KMS-11 (cell line): ENCODE data around the gene CXCL10.

Experiments used
- H2AFZ ChIP-seq: fragments of 200-600 bp; sonication (generic); 2 replicates; pipeline ENCODE4 v1.6.1; 2016; ENCODE audit warnings: antibody characterized with exemption, mixed run types, low read depth
- H3K27ac ChIP-seq: fragments of 200-600 bp; sonication (generic); 2 replicates; pipeline ENCODE4 v1.6.1; 2016; ENCODE audit warnings: mild to moderate bottlenecking, mixed run types
- H3K27me3 ChIP-seq: fragments of 200-600 bp; sonication (generic); 2 replicates; pipeline ENCODE4 v1.6.1; 2017; ENCODE audit warnings: mild to moderate bottlenecking, low read depth, mixed run types, moderate library complexity; ENCODE audit not compliant: insufficient read depth
- H3K36me3 ChIP-seq: fragments of 200-600 bp; sonication (generic); 2 replicates; pipeline ENCODE4 v1.6.1; 2017; ENCODE audit warnings: mild to moderate bottlenecking, mixed run types; ENCODE audit not compliant: insufficient read depth
- H3K4me1 ChIP-seq: fragments of 200-600 bp; sonication (generic); 2 replicates; pipeline ENCODE4 v1.6.1; 2016; ENCODE audit warnings: mild to moderate bottlenecking, low read depth, mixed run types; ENCODE audit not compliant: poor library complexity, severe bottlenecking
- H3K4me2 ChIP-seq: fragments of 200-600 bp; sonication (generic); 2 replicates; pipeline ENCODE4 v1.7.0; 2016; ENCODE audit warnings: mild to moderate bottlenecking, mixed run types
- H3K4me3 ChIP-seq: fragments of 200-600 bp; sonication (generic); IDR thresholded peaks from 2 replicates; pipeline ENCODE4 v1.6.1; 2017; ENCODE audit warnings: low read depth, low read length, mixed read lengths; ENCODE audit not compliant: insufficient read depth
- H3K79me2 ChIP-seq: fragments of 200-600 bp; sonication (generic); 2 replicates; pipeline ENCODE4 v1.6.1; 2016; ENCODE audit warnings: low read depth, mixed run types; ENCODE audit not compliant: insufficient read depth
- H3K9ac ChIP-seq: fragments of 200-600 bp; sonication (generic); 2 replicates; pipeline ENCODE4 v1.6.1; 2016; ENCODE audit warnings: mild to moderate bottlenecking, mixed run types
- H4K20me1 ChIP-seq: fragments of 200-600 bp; sonication (generic); 2 replicates; pipeline ENCODE4 v1.6.1; 2016; ENCODE audit warnings: mild to moderate bottlenecking, mixed run types; ENCODE audit not compliant: insufficient read depth
- TF ChIP-seq, protein P1 (sequence below): fragments of 200-600 bp; sonication (generic); conservative IDR thresholded peaks from 2 replicates; pipeline ENCODE4 v1.6.1; 2017; ENCODE audit warnings: low read depth, mild to moderate bottlenecking, antibody characterized with exemption, low read length, moderate library complexity, mixed read lengths

CXCL10 gene

DNA sequence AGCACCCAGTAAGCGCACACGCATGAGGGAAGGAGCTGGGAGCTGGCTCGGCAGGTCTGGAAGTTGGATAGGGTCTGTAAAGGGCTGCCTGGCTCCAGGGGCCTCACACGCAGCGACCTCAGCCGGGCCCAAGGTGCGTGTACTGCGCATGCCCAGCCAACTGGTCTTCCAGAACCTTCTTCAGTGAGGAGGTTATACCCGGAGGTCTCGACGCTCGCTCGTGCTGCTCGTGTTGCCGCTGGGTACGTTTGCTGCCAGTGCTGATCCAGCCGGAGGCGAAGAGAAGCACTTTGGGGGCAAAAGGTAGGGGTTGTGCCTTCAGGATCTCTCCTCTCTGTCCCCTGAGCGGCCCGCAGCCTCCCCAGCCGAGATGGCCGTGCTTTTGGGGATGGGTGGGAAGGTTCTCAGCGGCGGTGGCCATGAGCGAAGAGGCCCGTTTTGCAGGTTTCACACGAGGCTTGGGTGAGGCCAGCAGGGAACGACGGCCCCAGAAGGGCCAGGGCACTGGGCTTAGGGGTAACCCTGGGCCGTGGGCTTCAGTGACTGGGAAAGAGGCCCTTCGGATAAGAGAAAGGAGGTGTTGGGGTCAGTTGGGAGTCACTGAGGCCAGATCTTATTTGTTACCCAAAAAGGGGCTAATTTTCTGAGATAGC, 12.2 kb downstream of the CXCL10 start:
- no peak overlapping the region for H3K9ac ChIP-seq
- no peak overlapping the region for H3K4me2 ChIP-seq
- H4K20me1 ChIP-seq: no peaks in the 10 kb centered on the region
- H2AFZ ChIP-seq: no peak overlapping the region
- no peaks in the 10 kb centered on the region for H3K79me2 ChIP-seq
- H3K4me1 ChIP-seq: peaks cover 64% of the 10 kb centered on the region
- no peaks in the 10 kb centered on the region for H3K27me3 ChIP-seq
- TF ChIP-seq, protein P1, sequence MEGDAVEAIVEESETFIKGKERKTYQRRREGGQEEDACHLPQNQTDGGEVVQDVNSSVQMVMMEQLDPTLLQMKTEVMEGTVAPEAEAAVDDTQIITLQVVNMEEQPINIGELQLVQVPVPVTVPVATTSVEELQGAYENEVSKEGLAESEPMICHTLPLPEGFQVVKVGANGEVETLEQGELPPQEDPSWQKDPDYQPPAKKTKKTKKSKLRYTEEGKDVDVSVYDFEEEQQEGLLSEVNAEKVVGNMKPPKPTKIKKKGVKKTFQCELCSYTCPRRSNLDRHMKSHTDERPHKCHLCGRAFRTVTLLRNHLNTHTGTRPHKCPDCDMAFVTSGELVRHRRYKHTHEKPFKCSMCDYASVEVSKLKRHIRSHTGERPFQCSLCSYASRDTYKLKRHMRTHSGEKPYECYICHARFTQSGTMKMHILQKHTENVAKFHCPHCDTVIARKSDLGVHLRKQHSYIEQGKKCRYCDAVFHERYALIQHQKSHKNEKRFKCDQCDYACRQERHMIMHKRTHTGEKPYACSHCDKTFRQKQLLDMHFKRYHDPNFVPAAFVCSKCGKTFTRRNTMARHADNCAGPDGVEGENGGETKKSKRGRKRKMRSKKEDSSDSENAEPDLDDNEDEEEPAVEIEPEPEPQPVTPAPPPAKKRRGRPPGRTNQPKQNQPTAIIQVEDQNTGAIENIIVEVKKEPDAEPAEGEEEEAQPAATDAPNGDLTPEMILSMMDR: no peak
- no peaks in the 10 kb centered on the region for H3K36me3 ChIP-seq
- H3K4me3 ChIP-seq: no peak overlapping the region
- no peak overlapping the region for H3K27ac ChIP-seq

DNA sequence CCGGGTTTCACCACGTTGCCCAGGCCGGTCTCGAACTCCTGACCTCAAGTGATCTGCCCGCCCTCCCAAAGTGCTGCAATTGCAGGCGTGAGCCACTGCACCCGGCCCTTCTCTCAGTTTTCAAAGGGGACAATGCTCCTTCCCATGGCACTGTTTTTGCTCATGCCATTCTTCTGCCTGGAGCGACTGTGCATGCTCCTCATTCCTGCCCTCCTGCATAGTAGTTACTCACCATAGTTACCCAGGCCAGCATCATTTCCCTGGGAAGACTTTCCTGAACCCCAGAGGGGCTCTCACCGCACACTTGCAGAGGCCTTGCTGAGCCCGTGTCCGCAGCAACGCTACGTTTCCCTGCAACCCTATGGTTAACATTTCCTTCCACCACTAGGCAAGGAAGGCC, 12.7 kb downstream of the CXCL10 start:
- no peak overlapping the region for H2AFZ ChIP-seq

DNA sequence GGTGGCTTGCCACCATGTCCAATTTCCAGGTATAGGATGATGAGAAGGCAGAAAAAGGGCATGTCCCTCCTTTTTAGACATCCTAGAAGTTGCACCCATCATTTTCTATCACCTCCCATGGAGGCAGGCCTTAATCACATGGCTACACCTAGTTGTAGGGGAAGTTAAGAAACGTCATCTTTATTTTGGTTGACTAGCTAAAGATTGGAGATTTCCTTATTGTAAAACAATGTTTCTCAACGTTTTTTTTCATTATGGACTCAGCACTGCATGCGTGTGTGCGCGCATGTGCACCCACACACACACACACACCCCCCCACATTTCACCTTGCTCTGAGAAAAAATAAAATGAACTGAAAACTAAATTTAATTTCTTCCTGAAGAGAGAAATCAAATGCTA, 14.0 kb downstream of the CXCL10 start:
- H3K4me1 ChIP-seq: peaks cover 46% of the 10 kb centered on the region
- H2AFZ ChIP-seq: no peak overlapping the region
- no peaks in the 10 kb centered on the region for H3K36me3 ChIP-seq
- no peaks in the 10 kb centered on the region for H3K79me2 ChIP-seq
- no peak overlapping the region for H3K9ac ChIP-seq
- no peak overlapping the region for H3K4me3 ChIP-seq
- H3K4me2 ChIP-seq: no peak overlapping the region
- no peak overlapping the region for H3K27ac ChIP-seq
- TF ChIP-seq, protein P1: no peak
- no peaks in the 10 kb centered on the region for H3K27me3 ChIP-seq
- no peaks in the 10 kb centered on the region for H4K20me1 ChIP-seq

More for the DNA sequence above, 12.7 kb downstream of the CXCL10 start:
- no peaks in the 10 kb centered on the region for H3K36me3 ChIP-seq
- H3K27me3 ChIP-seq: no peaks in the 10 kb centered on the region
- H3K27ac ChIP-seq: no peak overlapping the region
- H3K79me2 ChIP-seq: no peaks in the 10 kb centered on the region
- H4K20me1 ChIP-seq: no peaks in the 10 kb centered on the region
- H3K4me2 ChIP-seq: no peak overlapping the region
- no peak overlapping the region for H3K4me3 ChIP-seq
- TF ChIP-seq, protein P1: no peak
- peaks cover 59% of the 10 kb centered on the region for H3K4me1 ChIP-seq
- H3K9ac ChIP-seq: no peak overlapping the region

DNA sequence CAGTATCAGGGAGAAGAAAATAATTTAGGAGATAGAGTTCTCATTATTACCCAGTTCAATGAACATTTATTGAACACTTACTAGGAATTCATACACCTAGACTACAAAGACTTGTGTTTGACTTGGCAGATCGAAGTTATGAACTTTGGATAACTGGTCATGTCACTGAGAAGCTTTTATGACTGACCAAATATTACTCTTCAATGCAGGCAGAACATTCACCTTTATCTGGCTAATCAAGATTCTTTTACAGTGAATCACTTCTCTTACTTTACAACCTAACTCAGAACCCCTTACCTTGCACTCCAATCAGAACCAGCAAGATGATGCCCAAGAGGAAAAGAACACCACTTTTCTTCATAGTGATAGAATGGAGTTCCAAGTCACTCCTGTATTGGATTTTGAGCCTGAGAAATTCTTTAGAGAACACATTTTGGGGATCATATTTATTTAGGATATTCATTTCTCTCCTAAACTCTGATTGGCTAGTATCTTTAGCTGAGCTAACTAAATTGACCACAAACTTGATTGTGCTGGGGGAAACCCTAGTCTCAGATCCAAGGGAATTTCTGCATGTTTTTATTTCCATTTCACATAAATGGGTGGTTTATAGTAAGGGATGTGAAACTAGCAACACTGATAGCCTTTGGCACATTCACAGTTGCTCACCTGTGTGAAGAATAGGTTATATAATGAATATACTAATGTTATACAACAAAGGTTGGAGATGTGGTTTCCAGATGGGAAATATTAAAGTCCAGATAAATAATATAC, 16.0 kb downstream of the CXCL10 start, which contains the start of gene CXCL9:
Gene CXCL9, minus strand, starts transcription at position 421 of the 774 bp plus-strand sequence. Its CDS starts 60 bp downstream, at position 361.
- Histone ChIP-seq H3K27me3 (no peaks in the 10 kb centered on the region), H3K4me1 (peaks cover 33% of the 10 kb centered on the region), H3K4me2 (peak within 1 kb of the TSS; percentile 26; the same call in 1 of the 2 replicates), H3K27ac (no peak within 1 kb of the TSS), H3K79me2 (no peaks in the 10 kb centered on the region), H3K9ac (no peak within 1 kb of the TSS), H3K4me3 (no peak within 1 kb of the TSS), H3K36me3 (no peaks in the 10 kb centered on the region), H2AFZ (no peak within 1 kb of the TSS), H4K20me1 (no peaks in the 10 kb centered on the region)
- TF ChIP-seq, protein P1: no peak
